Neural progenitor cell (in vitro differentiated cells): ENCODE data around the gene ACO2. TPM values are rescaled to one million over a fixed set of nuclear protein-coding genes. Genes with fewer than 3 reads are reported as not detected.

Experiments
- DNase-seq: peaks from one replicate; pipeline ENCODE4 v3.0.0-alpha.2; 2016; ENCODE audit warnings: low spot score
- H2AFZ ChIP-seq: fragments of 200-600 bp; sonication (generic); replicated peaks from 2 replicates; pipeline ENCODE4 v1.6.1; 2016; ENCODE audit warnings: antibody characterized with exemption
- H3F3A ChIP-seq: fragments of 200-600 bp; sonication (generic); 2 replicates; pipeline ENCODE4 v1.6.1; 2016; ENCODE audit warnings: antibody characterized with exemption, low read depth
- H3K27ac ChIP-seq: fragments of 200-600 bp; sonication (generic); 2 replicates; pipeline ENCODE4 v1.5.1; 2016; ENCODE audit warnings: mild to moderate bottlenecking
- H3K27me3 ChIP-seq: fragments of 200-600 bp; sonication (generic); 2 replicates; pipeline ENCODE4 v1.6.1; 2016; ENCODE audit warnings: mild to moderate bottlenecking, moderate library complexity
- H3K36me3 ChIP-seq: fragments of 200-600 bp; sonication (generic); 2 replicates; pipeline ENCODE4 v1.5.1; 2016
- H3K4me1 ChIP-seq: fragments of 200-600 bp; sonication (generic); 2 replicates; pipeline ENCODE4 v1.6.1; 2016; ENCODE audit warnings: mixed run types
- H3K4me2 ChIP-seq: fragments of 200-600 bp; sonication (generic); 2 replicates; pipeline ENCODE4 v1.6.1; 2016
- H3K4me3 ChIP-seq: fragments of 200-600 bp; sonication (generic); 2 replicates; pipeline ENCODE4 v1.5.1; 2016
- H3K79me2 ChIP-seq: fragments of 200-600 bp; sonication (generic); 2 replicates; pipeline ENCODE4 v1.6.1; 2016; ENCODE audit warnings: low read depth
- H3K9ac ChIP-seq: fragments of 200-600 bp; sonication (generic); 2 replicates; pipeline ENCODE4 v1.6.1; 2016
- H3K9me3 ChIP-seq: fragments of 200-600 bp; sonication (generic); 2 replicates; pipeline ENCODE4 v1.5.1; 2016; ENCODE audit warnings: low read depth
- H4K20me1 ChIP-seq: fragments of 200-600 bp; sonication (generic); 2 replicates; pipeline ENCODE4 v1.6.1; 2016; ENCODE audit warnings: low read depth
- H3K27ac Mint-ChIP-seq: 3 replicates; pipeline ENCODE4 v1.8.0; 2021; ENCODE audit warnings: mixed read lengths
- H3K27me3 Mint-ChIP-seq: 2 replicates; pipeline ENCODE4 v1.8.0; 2022; ENCODE audit warnings: low read depth, mild to moderate bottlenecking, inconsistent platforms, moderate library complexity, mixed read lengths; ENCODE audit not compliant: insufficient read depth
- H3K36me3 Mint-ChIP-seq: 3 replicates; pipeline ENCODE4 v1.8.0; 2021; ENCODE audit warnings: mixed read lengths
- H3K4me1 Mint-ChIP-seq: 3 replicates; pipeline ENCODE4 v1.8.0; 2021; ENCODE audit warnings: mixed read lengths
- H3K4me3 Mint-ChIP-seq: 3 replicates; pipeline ENCODE4 v1.8.0; 2021; ENCODE audit warnings: mild to moderate bottlenecking, moderate library complexity, mixed read lengths
- H3K9me3 Mint-ChIP-seq: 3 replicates; pipeline ENCODE4 v1.8.0; 2020; ENCODE audit warnings: mixed read lengths
- EZH2 ChIP-seq: fragments of 200-600 bp; sonication (generic); IDR thresholded peaks from 2 replicates; pipeline ENCODE4 v1.6.1; 2017; ENCODE audit warnings: antibody characterized with exemption, mild to moderate bottlenecking, moderate library complexity
- EZH2phosphoT487 ChIP-seq: fragments of 200-600 bp; sonication (generic); IDR thresholded peaks from 2 replicates; pipeline ENCODE4 v1.6.1; 2017; ENCODE audit warnings: antibody characterized with exemption
- total RNA-seq: library from RNA; depleted of rRNA; stranded (reverse); fragments of >200 nt; gene quantifications from 2 replicates; pipeline ENCODE4 v1.2.3, GENCODE V29; 2015; ENCODE audit warnings: low replicate concordance
- TF ChIP-seq, protein P1 (sequence below): fragments of 200-600 bp; sonication (generic); IDR thresholded peaks from 2 replicates; pipeline ENCODE4 v1.5.1; 2017; ENCODE audit warnings: antibody characterized with exemption, mild to moderate bottlenecking

Gene ACO2
- total RNA-seq, 1 donor from 2014 or later: 36.6 TPM

GRCh38 chr22:41522813-41523212 is 53.9 kb downstream of the ACO2 start:
- H3K4me3 Mint-ChIP-seq: no peak overlapping the region
- DNase-seq: no peak
- peaks cover 8% of the 10 kb centered on the region for H3K27me3 Mint-ChIP-seq
- Histone ChIP-seq H3K79me2 (no peaks in the 10 kb centered on the region), H4K20me1 (peaks cover 4% of the 10 kb centered on the region), H3K4me1 (no peaks in the 10 kb centered on the region), H2AFZ (no peak overlapping the region), H3K27me3 (no peaks in the 10 kb centered on the region), H3K9me3 (no peaks in the 10 kb centered on the region), H3K27ac (no peak overlapping the region), H3K4me2 (no peak overlapping the region), H3K4me3 (no peak overlapping the region), H3F3A (peaks cover 14% of the 10 kb centered on the region), H3K9ac (no peak overlapping the region), H3K36me3 (no peaks in the 10 kb centered on the region)
- no peaks in the 10 kb centered on the region for H3K9me3 Mint-ChIP-seq
- H3K27ac Mint-ChIP-seq: peak overlapping the region; percentile 26
- H3K36me3 Mint-ChIP-seq: peaks cover 9% of the 10 kb centered on the region
- TF ChIP-seq EZH2 (no peak), EZH2phosphoT487 (no peak)
- TF ChIP-seq, protein P1, sequence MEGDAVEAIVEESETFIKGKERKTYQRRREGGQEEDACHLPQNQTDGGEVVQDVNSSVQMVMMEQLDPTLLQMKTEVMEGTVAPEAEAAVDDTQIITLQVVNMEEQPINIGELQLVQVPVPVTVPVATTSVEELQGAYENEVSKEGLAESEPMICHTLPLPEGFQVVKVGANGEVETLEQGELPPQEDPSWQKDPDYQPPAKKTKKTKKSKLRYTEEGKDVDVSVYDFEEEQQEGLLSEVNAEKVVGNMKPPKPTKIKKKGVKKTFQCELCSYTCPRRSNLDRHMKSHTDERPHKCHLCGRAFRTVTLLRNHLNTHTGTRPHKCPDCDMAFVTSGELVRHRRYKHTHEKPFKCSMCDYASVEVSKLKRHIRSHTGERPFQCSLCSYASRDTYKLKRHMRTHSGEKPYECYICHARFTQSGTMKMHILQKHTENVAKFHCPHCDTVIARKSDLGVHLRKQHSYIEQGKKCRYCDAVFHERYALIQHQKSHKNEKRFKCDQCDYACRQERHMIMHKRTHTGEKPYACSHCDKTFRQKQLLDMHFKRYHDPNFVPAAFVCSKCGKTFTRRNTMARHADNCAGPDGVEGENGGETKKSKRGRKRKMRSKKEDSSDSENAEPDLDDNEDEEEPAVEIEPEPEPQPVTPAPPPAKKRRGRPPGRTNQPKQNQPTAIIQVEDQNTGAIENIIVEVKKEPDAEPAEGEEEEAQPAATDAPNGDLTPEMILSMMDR: no peak
- peaks cover 2% of the 10 kb centered on the region for H3K4me1 Mint-ChIP-seq

DNA sequence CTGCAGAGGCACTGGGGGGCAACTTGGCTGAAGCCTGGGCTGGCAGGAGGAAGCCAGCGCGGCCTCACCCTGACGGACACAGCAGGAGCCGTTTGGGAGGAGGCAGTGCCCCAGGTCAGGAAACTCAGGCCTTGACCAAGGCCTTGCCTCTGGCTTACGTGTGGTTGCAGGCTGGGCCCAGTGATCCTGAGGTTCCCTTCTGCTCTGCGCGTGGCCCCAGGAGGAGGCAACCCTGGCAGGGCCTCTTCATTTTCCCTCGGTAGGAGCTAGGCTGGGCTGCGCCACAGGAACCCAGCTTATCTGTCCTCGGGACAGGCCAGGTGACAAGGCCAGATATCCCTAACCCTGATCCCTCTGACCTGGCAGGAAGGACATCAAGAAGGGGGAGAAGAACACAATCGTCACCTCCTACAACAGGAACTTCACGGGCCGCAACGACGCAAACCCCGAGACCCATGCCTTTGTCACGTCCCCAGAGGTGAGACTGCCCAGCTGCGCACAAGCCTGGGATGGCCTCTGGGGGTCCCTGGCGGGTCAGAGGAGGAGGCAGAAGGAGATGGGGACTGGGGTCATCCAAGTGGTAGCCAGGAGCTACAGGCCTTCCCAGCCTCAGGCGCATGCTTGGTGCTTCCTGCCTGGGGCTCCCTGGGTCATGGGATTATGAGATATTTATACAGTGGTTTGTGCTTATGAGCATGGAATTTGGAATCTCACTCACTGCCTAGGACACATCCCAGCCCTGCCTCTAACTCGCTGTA is 54.7 kb downstream of the ACO2 start:
- no peak overlapping the region for H3K4me3 ChIP-seq
- no peaks in the 10 kb centered on the region for H3K4me1 ChIP-seq
- peaks cover 14% of the 10 kb centered on the region for H3F3A ChIP-seq
- H3K36me3 ChIP-seq: no peaks in the 10 kb centered on the region
- H3K27me3 ChIP-seq: no peaks in the 10 kb centered on the region
- Mint-ChIP-seq H3K9me3 (no peaks in the 10 kb centered on the region), H3K27ac (peak overlapping the region; percentile 29), H3K36me3 (peaks cover 13% of the 10 kb centered on the region), H3K4me3 (no peak overlapping the region), H3K4me1 (peaks cover 2% of the 10 kb centered on the region), H3K27me3 (peaks cover 4% of the 10 kb centered on the region)
- H3K9me3 ChIP-seq: no peaks in the 10 kb centered on the region
- DNase-seq: no peak
- H3K9ac ChIP-seq: no peak overlapping the region
- no peak overlapping the region for H3K4me2 ChIP-seq
- H4K20me1 ChIP-seq: peaks cover 4% of the 10 kb centered on the region
- TF ChIP-seq EZH2: no peak
- TF ChIP-seq EZH2phosphoT487: no peak
- TF ChIP-seq, protein P1: no peak
- H2AFZ ChIP-seq: no peak overlapping the region
- no peaks in the 10 kb centered on the region for H3K79me2 ChIP-seq
- H3K27ac ChIP-seq: no peak overlapping the region

GRCh38 chr22:41524251-41524661 is 55.3 kb downstream of the ACO2 start:
- Mint-ChIP-seq H3K4me3 (no peak overlapping the region), H3K27ac (no peak overlapping the region), H3K9me3 (no peaks in the 10 kb centered on the region), H3K27me3 (peaks cover 4% of the 10 kb centered on the region), H3K36me3 (peaks cover 16% of the 10 kb centered on the region), H3K4me1 (peaks cover 2% of the 10 kb centered on the region)
- Histone ChIP-seq H3K4me3 (no peak overlapping the region), H2AFZ (no peak overlapping the region), H3K27me3 (no peaks in the 10 kb centered on the region), H3K4me1 (no peaks in the 10 kb centered on the region), H3K27ac (no peak overlapping the region), H3F3A (peaks cover 14% of the 10 kb centered on the region), H4K20me1 (peaks cover 4% of the 10 kb centered on the region), H3K36me3 (no peaks in the 10 kb centered on the region), H3K79me2 (no peaks in the 10 kb centered on the region), H3K4me2 (no peak overlapping the region), H3K9me3 (no peaks in the 10 kb centered on the region), H3K9ac (no peak overlapping the region)
- TF ChIP-seq EZH2: no peak
- no peak for TF ChIP-seq EZH2phosphoT487
- TF ChIP-seq, protein P1: no peak
- no peak for DNase-seq
